Measurements from ENCODE around the gene SMIM22. TPM values are rescaled to one million over a fixed set of nuclear protein-coding genes. Genes with fewer than 3 reads are reported as not detected.

The SMIM22 gene
- total and polyA plus RNA-seq, 12 donors: 0.73 TPM; not detected in 11

DNA sequence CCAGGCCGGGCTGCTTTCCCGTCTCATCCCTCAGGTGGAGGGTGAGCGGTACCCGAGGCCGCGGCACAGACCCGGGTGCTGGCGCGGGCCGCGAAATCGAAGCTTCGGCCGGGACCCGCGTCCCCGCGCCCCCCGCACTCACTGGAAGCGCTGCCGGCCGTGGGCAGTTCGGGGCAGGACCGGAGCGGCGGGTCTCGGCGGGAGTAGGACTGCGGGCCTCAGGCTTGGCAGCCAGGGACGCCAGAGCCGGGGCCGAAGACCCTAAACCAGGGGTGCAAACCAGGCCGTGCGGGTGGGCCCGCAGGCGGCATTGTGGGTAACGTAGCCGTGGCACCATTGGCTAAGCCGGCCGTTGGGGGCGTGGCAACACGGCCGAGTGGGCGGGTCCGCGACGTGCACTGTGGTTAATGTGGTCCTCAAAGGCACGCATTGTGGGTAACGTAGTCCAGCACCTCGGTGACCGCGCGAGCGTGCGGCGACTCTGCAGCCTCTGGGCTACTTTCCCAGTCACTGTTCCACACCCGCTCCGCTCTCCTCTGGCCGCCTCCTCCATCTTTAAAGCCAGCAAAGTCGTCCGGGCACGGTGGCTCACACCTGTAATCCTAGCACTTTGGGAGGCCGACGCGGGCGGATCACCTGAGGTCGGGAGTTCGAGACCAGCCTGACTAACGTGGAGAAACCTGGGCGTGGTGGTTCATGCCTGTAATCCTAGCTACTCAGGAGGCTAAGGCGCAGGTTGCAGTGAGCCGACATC lies 28.1 kb upstream of the SMIM22 start, which contains the start of gene ZNF500:
TSS of gene ZNF500 (minus strand) at position 288 of the 754 bp plus-strand sequence. CDS start 1,184 bp downstream, outside the sequence.
- peak within 1 kb of the TSS; percentile 79 to 99 (median 86) for H3K4me3 ChIP-seq
- no peaks in the 10 kb centered on the region for H3K27me3 ChIP-seq
- no peaks in the 10 kb centered on the region for H3K9me3 ChIP-seq
- DNase-seq: peak; percentile 99
- 4% methylated on average over 64 to 72 of the region's 72 CpGs for WGBS, 2 donors
- ATAC-seq: peak; percentile 94 to 97 (median 96)
- TF ChIP-seq CTCF (IDR thresholded peaks at IDR 0.05): peak in 2 of 9 donors; percentile 6 to 12
- peak within 1 kb of the TSS; percentile 51 to 93 (median 88) for H3K27ac ChIP-seq
- intact Hi-C loops (cut with DNase I): loop anchor here in 4 of 10 donors (2.0 to 5.0 kb wide), 4 partner anchors 35 to 190 kb away; partner anchors contain the start of genes ROGDI (in 3 of the 4), ANKS3 (in 1 of the 4), DNAAF8 (in 1 of the 4) and SEC14L5 (in 1 of the 4)
- H3K4me1 ChIP-seq: peaks cover 12 to 44% (median 32%) of the 10 kb centered on the region in 9 donors
- H3K36me3 ChIP-seq: peaks cover 0 to 34% (median 17%) of the 10 kb centered on the region in 9 donors

GRCh38 chr16:4767872-4768548 lies 27.2 kb upstream of the SMIM22 start:
- DNase-seq (no peak), ATAC-seq (no peak)
- H3K4me1 ChIP-seq: peaks cover 12 to 44% (median 32%) of the 10 kb centered on the region in 9 donors
- H3K27me3 ChIP-seq: no peaks in the 10 kb centered on the region
- H3K27ac ChIP-seq: peak overlapping the region; percentile 7 to 93 (median 88)
- peaks cover 0 to 24% (median 9%) of the 10 kb centered on the region in 9 donors for H3K36me3 ChIP-seq
- intact Hi-C loops (cut with DNase I): loop anchor here in 4 of 10 donors (2.0 to 5.0 kb wide), 4 partner anchors 34 to 189 kb away; partner anchors contain the start of genes ROGDI (in 3 of the 4), ANKS3 (in 1 of the 4), DNAAF8 (in 1 of the 4) and SEC14L5 (in 1 of the 4)
- TF ChIP-seq CTCF (IDR thresholded peaks at IDR 0.05): no peak
- H3K9me3 ChIP-seq: no peaks in the 10 kb centered on the region
- H3K4me3 ChIP-seq: peak overlapping the region in 9 of 10 donors; percentile 57 to 99 (median 84)
- 49 to 55% methylated on average over 17 of the region's 17 CpGs for WGBS, 2 donors

DNA sequence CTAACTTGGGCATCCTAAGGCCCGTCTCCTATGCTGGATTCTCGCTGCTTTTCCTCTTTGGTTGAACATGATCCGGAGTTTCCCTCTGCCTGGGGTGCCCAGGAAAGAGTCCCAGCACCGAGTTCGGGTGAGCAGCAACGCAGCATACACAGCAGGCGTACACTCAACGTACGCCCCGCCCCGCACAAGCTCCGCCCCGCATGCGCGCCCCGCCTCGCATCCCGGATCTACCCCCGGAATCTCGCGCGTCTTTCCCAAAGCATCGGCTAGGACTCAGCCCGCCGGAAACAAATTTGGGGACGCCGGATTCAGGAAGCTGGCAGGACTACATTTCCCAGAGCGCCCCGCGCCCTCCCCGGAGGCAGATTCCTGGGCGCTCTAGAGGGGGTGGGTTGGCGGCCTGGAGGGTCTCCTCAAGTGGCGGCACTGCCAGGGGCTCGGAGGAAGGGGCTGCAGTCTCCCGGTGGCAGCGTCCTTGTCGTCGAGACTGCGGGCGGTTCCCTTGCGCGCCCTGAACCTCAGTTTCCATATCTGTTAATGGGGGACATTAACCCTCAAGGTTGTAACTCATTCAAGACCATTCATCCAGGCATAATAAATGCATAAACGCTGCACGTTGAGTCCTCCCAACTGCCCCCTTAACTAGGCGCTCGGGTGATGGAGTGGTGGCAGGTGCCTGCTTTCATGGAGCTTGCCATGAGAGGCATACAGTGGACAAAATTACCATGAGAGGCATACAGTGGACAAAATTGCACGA lies 26.4 kb upstream of the SMIM22 start:
- intact Hi-C loops (cut with DNase I): loop anchor here in 3 of 10 donors (5.0 kb wide), 3 partner anchors 34 to 189 kb away; partner anchors contain the start of genes ROGDI (in 3 of the 3), ANKS3 (in 1 of the 3), DNAAF8 (in 1 of the 3) and SEC14L5 (in 1 of the 3)
- Histone ChIP-seq H3K4me1 (peaks cover 12 to 39% (median 32%) of the 10 kb centered on the region in 9 donors), H3K36me3 (peaks cover 0 to 17% (median 3%) of the 10 kb centered on the region in 9 donors), H3K4me3 (peak overlapping the region; percentile 25 to 97 (median 81)), H3K27ac (peak overlapping the region; percentile 7 to 93 (median 88)), H3K27me3 (no peaks in the 10 kb centered on the region), H3K9me3 (no peaks in the 10 kb centered on the region)
- WGBS, 2 donors: 4 to 5% methylated on average over 48 of the region's 48 CpGs
- no peak for TF ChIP-seq CTCF (IDR thresholded peaks at IDR 0.05)
- DNase-seq (peak; percentile 98 to 99), ATAC-seq (peak; percentile 87 to 97 (median 94))

All from heart right ventricle (tissue), 16 donors.